Effector memory CD4-positive, alpha-beta T cell (primary cell): ENCODE measurements around the gene SLC6A12.

ENCODE experiments used
- DNase-seq, 3 donors: peaks; one replicate each; pipeline ENCODE4 v3.0.0-alpha.2; 2020
- H3K27ac ChIP-seq: 2 replicates; pipeline ENCODE4 v1.7.0; 2013; ENCODE audit warnings: mild to moderate bottlenecking, low read length, moderate library complexity; ENCODE audit not compliant: insufficient read depth, poor library complexity, severe bottlenecking
- H3K27me3 ChIP-seq: replicated peaks from 2 replicates; pipeline ENCODE4 v1.7.0; 2013; ENCODE audit warnings: mild to moderate bottlenecking, low read length; ENCODE audit not compliant: insufficient read depth, control insufficient read depth, poor library complexity, severe bottlenecking
- H3K36me3 ChIP-seq: 2 replicates; pipeline ENCODE4 v1.7.0; 2013; ENCODE audit warnings: mild to moderate bottlenecking, low read length, moderate library complexity; ENCODE audit not compliant: control insufficient read depth, insufficient read depth
- H3K4me1 ChIP-seq: 2 replicates; pipeline ENCODE4 v1.7.0; 2013; ENCODE audit warnings: low read length, mild to moderate bottlenecking; ENCODE audit not compliant: control insufficient read depth, insufficient read depth, poor library complexity, severe bottlenecking
- H3K4me3 ChIP-seq: 2 replicates; pipeline ENCODE4 v1.7.0; 2013; ENCODE audit warnings: low read length, low read depth, mild to moderate bottlenecking; ENCODE audit not compliant: insufficient read depth, poor library complexity, severe bottlenecking
- H3K9me3 ChIP-seq: 2 replicates; pipeline ENCODE4 v1.7.0; 2013; ENCODE audit warnings: mild to moderate bottlenecking, low read length, moderate library complexity; ENCODE audit not compliant: control insufficient read depth
- total RNA-seq, 3 donors: gene quantifications; one replicate each; lab custom pipeline; 2026; lab: John Stamatoyannopoulos, UW

SLC6A12 gene
- total RNA-seq: 0 to 0.09 (median 0) reads per million in 3 donors

- Histone ChIP-seq H3K36me3 (no peaks in the 10 kb centered on the region), H3K9me3 (no peaks in the 10 kb centered on the region), H3K27me3 (no peaks in the 10 kb centered on the region), H3K4me1 (no peaks in the 10 kb centered on the region), H3K27ac (no peak within 1 kb of the TSS), H3K4me3 (no peak within 1 kb of the TSS)
- DNase-seq: no peak
Measured at GRCh38 chr12:214003-214741, at the start of gene SLC6A12. Gene SLC6A12 (minus strand): TSS chr12:214157. CDS start chr12:209986, 4,171 bp downstream.

- no peaks in the 10 kb centered on the region for H3K27me3 ChIP-seq
- no peak overlapping the region for H3K27ac ChIP-seq
- H3K4me3 ChIP-seq: no peak overlapping the region
- no peak for DNase-seq
- H3K36me3 ChIP-seq: no peaks in the 10 kb centered on the region
- no peaks in the 10 kb centered on the region for H3K9me3 ChIP-seq
- H3K4me1 ChIP-seq: no peaks in the 10 kb centered on the region
Measured at GRCh38 chr12:263574-263973, 49.6 kb upstream of the SLC6A12 start.

- Histone ChIP-seq H3K36me3 (no peaks in the 10 kb centered on the region), H3K27me3 (no peaks in the 10 kb centered on the region), H3K27ac (no peak within 1 kb of the TSS), H3K4me1 (no peaks in the 10 kb centered on the region), H3K9me3 (no peaks in the 10 kb centered on the region), H3K4me3 (no peak within 1 kb of the TSS)
- no peak for DNase-seq
Measured at GRCh38 chr12:262817-263216, 48.9 kb upstream of the SLC6A12 start, which contains the start of gene SLC6A13. Gene SLC6A13 (minus strand): TSS chr12:262836. CDS start chr12:260052, 2,784 bp downstream.

- no peak for DNase-seq
Measured at GRCh38 chr12:262113-262512, 48.2 kb upstream of the SLC6A12 start.

GRCh38 chr12:257521-258321, 43.8 kb upstream of the SLC6A12 start:
- Histone ChIP-seq H3K9me3 (no peaks in the 10 kb centered on the region), H3K36me3 (no peaks in the 10 kb centered on the region), H3K4me1 (no peaks in the 10 kb centered on the region), H3K27ac (no peak overlapping the region), H3K4me3 (no peak overlapping the region), H3K27me3 (peaks cover 5% of the 10 kb centered on the region)
- DNase-seq: no peak

More at GRCh38 chr12:262113-262512, 48.2 kb upstream of the SLC6A12 start:
- Histone ChIP-seq H3K27me3 (no peaks in the 10 kb centered on the region), H3K4me1 (no peaks in the 10 kb centered on the region), H3K27ac (no peak overlapping the region), H3K36me3 (no peaks in the 10 kb centered on the region), H3K9me3 (no peaks in the 10 kb centered on the region), H3K4me3 (no peak overlapping the region)

GRCh38 chr12:256958-257357, 43.0 kb upstream of the SLC6A12 start:
- no peaks in the 10 kb centered on the region for H3K4me1 ChIP-seq
- no peak overlapping the region for H3K27ac ChIP-seq
- no peak for DNase-seq
- H3K4me3 ChIP-seq: no peak overlapping the region
- no peaks in the 10 kb centered on the region for H3K9me3 ChIP-seq
- H3K27me3 ChIP-seq: peaks cover 5% of the 10 kb centered on the region
- H3K36me3 ChIP-seq: no peaks in the 10 kb centered on the region

GRCh38 chr12:256225-256624, 42.3 kb upstream of the SLC6A12 start:
- Histone ChIP-seq H3K27ac (no peak overlapping the region), H3K4me3 (no peak overlapping the region), H3K36me3 (no peaks in the 10 kb centered on the region), H3K9me3 (no peaks in the 10 kb centered on the region), H3K4me1 (no peaks in the 10 kb centered on the region), H3K27me3 (peaks cover 5% of the 10 kb centered on the region)
- DNase-seq: no peak

GRCh38 chr12:254912-255311, 41.0 kb upstream of the SLC6A12 start:
- Histone ChIP-seq H3K27ac (no peak overlapping the region), H3K9me3 (no peaks in the 10 kb centered on the region), H3K27me3 (peaks cover 5% of the 10 kb centered on the region), H3K4me3 (no peak overlapping the region), H3K4me1 (no peaks in the 10 kb centered on the region), H3K36me3 (no peaks in the 10 kb centered on the region)
- DNase-seq: no peak

GRCh38 chr12:254039-254438, 40.1 kb upstream of the SLC6A12 start:
- H3K27me3 ChIP-seq: peaks cover 5% of the 10 kb centered on the region

More at GRCh38 chr12:254039-254438, 40.1 kb upstream of the SLC6A12 start:
- DNase-seq: no peak
- Histone ChIP-seq H3K4me3 (no peak overlapping the region), H3K27ac (no peak overlapping the region), H3K36me3 (no peaks in the 10 kb centered on the region), H3K4me1 (no peaks in the 10 kb centered on the region), H3K9me3 (no peaks in the 10 kb centered on the region)
